Dedifferentiated amniotic fluid mesenchymal stem cell (primary cell): ENCODE results near the gene SGPP2.
A peak's percentile ranks its signal among the peaks of the same experiment; 100 is the strongest.
"Not testable (repeated sequence)": the region's sequence is repeated elsewhere in the genome, so short reads cannot be mapped to it uniquely, and the experiment has no call there.

Experiments used
- DNase-seq: peaks from one replicate; pipeline ENCODE4 v3.0.0-alpha.2; 2016; ENCODE audit errors: extremely low spot score

SGPP2 gene

GRCh38 chr2:222424276-222424728 lies at the start of gene SGPP2:
Gene SGPP2, plus strand, starts transcription at chr2:222424543. Its CDS starts 60 bp downstream, at chr2:222424603.
- DNase-seq = no peak

GRCh38 chr2:222375798-222376197 lies 48.5 kb upstream of the SGPP2 start:
- DNase-seq = no peak

DNA sequence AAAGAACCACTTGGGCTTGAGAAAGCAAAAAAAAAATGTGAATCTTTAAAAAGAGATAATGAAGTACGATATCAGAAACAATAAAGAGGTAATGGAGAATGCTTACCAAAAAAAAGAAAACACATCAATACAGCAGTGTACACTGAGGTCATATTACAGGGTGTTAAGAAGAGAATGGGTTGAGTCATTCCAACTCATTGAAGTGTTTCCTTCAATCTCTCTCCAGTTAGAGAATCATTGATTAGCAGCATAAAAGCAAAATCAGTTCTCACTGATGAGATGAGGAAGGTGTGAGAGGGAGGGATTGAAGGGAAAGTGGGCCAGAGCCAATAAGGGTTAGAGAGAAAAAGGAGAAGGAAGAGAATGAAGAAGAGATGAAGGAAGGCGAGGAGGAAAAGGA lies 43.9 kb upstream of the SGPP2 start:
- no peak for DNase-seq

GRCh38 chr2:222381566-222381965 lies 42.8 kb upstream of the SGPP2 start:
- no peak for DNase-seq

- no peak for DNase-seq
Observed at GRCh38 chr2:222383255-222383654, 41.1 kb upstream of the SGPP2 start.

DNA sequence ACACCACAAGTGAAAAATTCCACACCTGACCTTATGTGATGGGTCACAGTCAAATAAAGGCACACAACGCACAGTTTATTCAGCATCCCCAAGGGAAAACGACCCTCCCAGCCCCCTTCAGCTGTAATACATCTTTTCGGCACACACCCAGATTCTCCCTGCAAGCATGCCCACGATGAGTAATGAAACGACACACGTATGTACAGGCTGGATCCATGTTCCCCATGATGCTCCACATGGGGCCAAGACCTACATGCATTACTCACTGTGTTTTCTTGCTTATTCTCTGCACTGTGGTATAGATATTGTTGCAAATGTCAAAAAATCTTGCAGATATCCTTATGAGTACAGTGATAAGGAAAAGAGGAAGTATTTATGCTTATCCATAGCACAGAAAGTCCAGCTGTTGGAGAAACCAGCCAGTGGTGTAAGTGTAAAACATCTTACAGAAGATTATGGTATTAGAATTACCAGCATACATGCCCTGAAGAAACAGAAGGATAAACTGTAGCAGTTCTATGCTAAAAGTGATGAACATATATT lies 32.5 kb upstream of the SGPP2 start:
- DNase-seq = no peak

DNA sequence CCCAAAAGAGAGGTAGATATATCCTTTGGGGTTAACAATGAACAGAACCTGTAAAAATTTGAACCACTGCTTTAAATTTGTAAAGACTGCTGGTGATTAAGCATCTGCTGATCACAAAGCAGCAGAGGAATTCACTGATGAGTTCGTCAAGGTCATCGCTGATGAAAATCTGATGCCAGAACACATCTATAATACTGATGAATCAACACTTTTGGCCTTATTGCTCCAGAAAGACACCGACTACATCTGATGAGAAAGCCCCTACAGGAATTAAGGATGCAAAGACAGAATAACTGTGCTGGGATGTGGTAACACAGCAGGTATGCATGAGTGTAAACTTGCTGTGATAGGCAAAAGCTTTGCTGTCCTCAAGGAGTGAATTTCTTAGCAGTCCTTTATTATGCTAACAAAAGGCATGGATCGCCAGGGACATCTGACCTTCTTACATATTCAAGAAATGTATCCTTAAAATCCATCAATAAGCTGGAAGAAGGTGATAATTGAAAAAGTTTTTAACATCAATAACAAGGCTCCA lies 30.5 kb upstream of the SGPP2 start:
- no peak for DNase-seq

DNA sequence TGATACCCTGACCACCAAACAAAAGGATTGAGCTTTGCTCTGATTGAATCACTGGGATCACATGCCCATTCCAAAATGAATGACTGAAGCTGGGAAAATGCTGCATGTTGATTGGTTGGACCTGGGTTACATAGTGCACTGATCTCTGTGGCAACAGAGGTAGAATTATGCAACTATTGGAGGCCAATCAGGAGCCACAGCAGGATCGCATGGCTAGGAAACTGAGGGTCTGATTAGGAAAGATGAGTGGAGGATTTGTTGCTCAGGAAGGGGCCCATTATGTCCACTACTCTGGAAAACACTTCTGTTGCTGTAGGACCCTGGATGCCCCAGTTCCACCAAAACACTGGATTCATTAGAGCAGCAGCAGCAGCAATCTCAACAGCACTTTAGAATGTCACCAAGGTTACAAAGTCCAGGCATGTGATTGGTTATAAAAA lies 25.9 kb upstream of the SGPP2 start:
- no peak for DNase-seq

DNA sequence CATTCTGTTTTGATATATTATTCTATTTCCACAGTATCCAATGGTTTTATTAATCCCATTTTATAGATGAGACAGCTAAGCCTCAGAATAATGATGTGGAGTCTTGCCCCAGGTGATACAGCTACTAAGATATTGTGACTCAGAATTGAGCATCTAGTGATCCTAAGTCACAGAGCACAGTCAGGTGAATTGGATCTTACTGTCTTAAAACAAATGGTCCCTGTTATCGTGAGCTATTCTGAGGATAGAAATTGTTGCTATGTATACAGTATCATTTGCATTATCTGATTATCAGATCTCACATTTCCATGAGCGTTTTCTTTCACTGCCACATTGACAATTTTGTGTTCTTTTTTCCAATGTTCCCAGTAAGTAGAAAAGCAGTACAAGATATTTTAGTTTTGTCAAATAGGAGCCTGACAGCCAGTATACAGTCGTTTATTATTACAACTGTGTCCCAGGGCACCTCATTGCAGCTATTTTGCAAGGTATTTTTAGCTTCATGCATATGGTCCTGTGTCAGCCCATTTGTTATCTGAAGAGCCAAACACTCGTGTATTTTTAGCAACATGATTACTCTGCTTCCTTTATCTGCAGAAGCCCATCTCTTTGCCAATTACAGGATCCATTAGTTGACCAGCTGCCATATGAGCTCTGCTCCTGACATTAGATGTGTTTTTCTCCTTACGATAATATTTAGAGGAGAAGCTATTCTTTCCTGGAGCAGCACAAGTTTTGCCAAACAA lies 25.1 kb upstream of the SGPP2 start:
- no peak for DNase-seq

DNA sequence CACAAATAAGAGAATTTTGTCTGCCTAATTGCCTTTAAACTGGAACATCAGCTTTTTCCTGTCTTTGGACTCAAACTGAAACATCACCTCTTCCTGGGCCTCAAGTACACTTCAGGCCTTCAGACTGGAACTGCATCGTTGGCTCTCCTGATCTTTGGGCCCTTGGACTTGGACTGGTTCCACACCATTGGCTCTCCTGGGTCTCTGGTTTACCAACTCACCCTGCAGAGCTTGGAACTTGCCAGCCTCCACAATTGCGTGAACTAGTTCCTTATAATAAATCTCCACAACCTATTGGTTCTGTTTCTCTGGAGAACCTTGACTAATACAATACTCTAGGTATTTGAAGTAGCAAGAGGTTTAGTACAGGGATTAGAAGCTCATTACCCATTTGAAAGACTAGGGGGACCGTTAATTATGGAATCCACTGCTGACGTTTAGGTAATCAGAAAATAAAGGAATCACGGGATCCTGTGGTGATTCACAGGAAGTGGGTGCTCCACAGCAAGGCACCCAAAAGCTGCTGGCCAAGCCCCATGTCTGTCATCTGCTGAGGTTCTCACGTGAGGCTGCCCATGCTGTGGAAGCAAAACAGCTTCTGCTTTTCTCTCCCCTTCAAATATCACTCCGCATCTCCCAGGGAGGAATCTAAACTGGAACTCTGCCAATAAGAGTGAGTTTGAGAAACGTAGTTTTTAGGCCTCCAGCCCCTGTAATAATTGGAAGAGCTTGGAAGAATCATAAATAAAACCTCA lies 20.0 kb upstream of the SGPP2 start:
- DNase-seq = no peak

GRCh38 chr2:222408684-222409083 lies 15.7 kb upstream of the SGPP2 start:
- no peak for DNase-seq

GRCh38 chr2:222410534-222410933 lies 13.8 kb upstream of the SGPP2 start:
- peak; percentile 39 for DNase-seq

DNA sequence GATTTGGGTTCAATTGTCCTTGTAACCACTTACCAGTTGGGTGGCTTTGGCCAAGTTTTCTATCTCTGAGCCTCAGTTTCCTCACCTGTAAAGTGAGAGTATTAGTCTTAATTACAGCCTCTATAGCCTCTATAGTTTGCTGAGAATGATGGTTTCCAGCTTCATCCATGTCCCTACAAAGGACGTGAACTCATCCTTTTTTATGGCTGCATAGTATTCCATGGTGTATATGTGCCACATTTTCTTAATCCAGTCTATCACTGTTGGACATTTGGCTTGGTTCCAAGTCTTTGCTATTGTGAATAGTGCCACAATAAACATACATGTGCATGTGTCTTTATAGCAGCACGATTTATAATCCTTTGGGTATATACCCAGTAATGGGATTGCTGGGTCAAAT lies 12.0 kb upstream of the SGPP2 start:
- not testable (repeated sequence) for DNase-seq

- DNase-seq = no peak
Observed at GRCh38 chr2:222413295-222413911, 10.9 kb upstream of the SGPP2 start.

GRCh38 chr2:222418739-222419138 lies 5.6 kb upstream of the SGPP2 start:
- DNase-seq = no peak

- no peak for DNase-seq
Observed at GRCh38 chr2:222420508-222420907, 3.8 kb upstream of the SGPP2 start.

DNA sequence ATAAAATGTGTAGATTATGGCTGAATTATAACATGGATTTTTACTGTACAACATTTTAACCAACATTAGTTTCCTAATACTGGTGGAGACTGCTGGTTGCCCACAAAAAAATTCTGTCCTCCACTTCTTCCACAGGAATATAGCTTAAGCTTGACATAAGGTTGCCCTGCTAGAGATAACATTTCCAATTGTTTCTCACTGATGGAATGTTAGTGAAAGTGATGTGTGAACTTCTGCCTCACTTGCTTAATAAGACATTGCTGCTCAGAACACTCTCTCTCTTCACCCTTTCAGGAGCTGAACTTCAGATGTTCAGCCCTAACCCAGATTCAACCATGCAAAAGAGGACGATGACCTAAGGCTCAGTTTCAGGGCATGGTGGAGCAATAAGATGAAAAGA lies 2.7 kb upstream of the SGPP2 start:
- no peak for DNase-seq

GRCh38 chr2:222423186-222423585 lies 1.2 kb upstream of the SGPP2 start:
- no peak for DNase-seq

DNA sequence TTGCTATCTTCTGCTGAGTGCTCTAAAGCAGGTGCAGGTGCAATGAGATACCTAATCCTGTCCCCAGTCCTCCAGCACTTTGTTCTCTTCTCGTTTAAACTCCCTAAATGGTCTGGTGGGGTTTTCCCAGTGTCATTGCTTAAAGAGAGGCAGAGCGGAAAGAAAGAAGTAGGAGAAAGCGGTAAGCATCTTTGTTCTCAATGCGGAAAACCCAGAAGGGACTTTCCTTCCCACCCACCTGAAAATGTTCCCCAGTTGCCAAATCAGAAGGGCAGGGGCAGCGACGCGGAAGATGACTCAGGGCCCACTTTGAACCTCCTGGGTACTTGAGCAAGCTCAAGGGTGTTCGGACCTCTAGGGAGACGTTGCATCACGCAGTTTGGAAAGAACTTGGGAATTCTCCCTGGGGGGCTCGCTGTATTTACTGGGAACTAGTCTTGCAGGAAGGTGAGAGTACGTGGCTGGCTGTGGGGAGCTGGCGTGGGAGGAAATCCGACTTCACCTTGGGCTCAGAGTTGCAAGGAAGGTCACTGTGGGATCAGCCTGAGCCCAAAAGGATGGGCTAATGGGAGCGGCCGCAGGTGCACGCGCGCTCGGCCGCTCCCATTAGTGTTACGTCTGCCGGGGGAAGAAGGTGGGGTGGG lies 589 bp upstream of the SGPP2 start:
- DNase-seq = no peak

DNA sequence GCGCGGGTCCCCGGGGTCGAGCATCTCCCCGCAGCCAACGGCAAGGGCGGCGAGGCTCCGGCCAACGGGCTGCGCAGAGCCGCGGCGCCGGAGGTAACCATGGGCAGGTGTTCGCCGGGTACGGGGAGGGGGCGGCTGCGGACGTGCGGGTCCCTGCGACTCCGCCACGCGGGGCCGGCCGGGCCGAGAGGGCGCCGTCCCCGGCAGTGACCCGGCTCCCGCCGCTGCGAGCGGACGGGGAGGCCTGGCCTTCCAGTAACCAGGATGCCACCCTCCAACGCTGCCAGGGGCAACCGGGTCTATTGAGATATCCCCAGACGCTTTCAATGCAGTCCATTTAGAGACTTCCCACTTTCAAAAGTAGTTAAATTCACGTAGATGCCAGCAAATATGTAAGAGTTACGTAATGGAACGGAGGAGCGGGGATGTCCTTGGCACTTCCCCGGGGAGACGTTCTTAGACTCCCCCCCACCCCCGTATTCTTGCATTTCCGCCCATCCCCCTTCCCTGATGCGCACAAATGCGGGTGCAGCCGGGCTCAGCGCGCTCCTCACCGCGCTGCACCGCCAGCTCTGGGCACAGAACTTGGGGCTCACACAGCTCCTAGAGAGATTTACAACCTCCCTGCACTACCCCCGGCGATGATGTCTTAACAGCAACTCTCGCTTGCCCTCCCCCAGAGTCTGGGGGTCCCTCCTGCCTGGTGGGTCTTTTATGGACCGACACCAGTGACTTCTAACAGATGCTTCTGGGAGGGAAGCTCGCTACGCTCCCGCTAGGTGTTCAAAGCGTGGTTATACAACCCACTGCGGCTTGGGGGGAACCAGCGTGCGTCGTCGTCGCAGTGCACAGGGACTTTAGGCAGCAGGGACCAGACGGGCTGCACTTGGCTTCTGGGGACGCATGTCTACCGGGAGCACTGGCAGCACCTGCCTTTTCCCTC lies 657 bp downstream of the SGPP2 start:
- no peak for DNase-seq
